H9 (cell line): ENCODE data around the gene PRIMPOL. TPM values are rescaled to one million over a fixed set of nuclear protein-coding genes. Genes with fewer than 3 reads are reported as not detected.

ENCODE experiments used
- DNase-seq: peaks from one replicate; pipeline ENCODE4 v3.0.0-alpha.2; 2017
- H2AFZ ChIP-seq: one replicate; pipeline ENCODE4 v1.6.1; 2013; ENCODE audit warnings: mild to moderate bottlenecking, low read length, control low read depth, moderate library complexity
- H2AK5ac ChIP-seq: 2 replicates; pipeline ENCODE4 v1.6.1; 2013; ENCODE audit warnings: low read length, control low read depth, mixed read lengths; ENCODE audit not compliant: insufficient read length
- H2BK120ac ChIP-seq: one replicate; pipeline ENCODE4 v1.6.1; 2013; ENCODE audit warnings: low read depth, mild to moderate bottlenecking, low read length, control low read depth, inconsistent platforms; ENCODE audit not compliant: poor library complexity, severe bottlenecking
- H2BK12ac ChIP-seq: 2 replicates; pipeline ENCODE4 v1.6.1; 2013; ENCODE audit warnings: low read length, control low read depth, mixed read lengths, low read depth; ENCODE audit not compliant: insufficient read length
- H2BK15ac ChIP-seq: 2 replicates; pipeline ENCODE4 v1.6.1; 2013; ENCODE audit warnings: low read depth, low read length, control low read depth
- H2BK20ac ChIP-seq: one replicate; pipeline ENCODE4 v1.6.1; 2013; ENCODE audit warnings: low read depth, mild to moderate bottlenecking, low read length, control low read depth, inconsistent platforms; ENCODE audit not compliant: poor library complexity, severe bottlenecking
- H2BK5ac ChIP-seq: 2 replicates; pipeline ENCODE4 v1.6.1; 2013; ENCODE audit warnings: low read length, control low read depth, mixed read lengths; ENCODE audit not compliant: insufficient read length
- H3K14ac ChIP-seq: 2 replicates; pipeline ENCODE4 v1.6.1; 2013; ENCODE audit warnings: low read length, control low read depth; ENCODE audit not compliant: insufficient read depth
- H3K18ac ChIP-seq: 2 replicates; pipeline ENCODE4 v1.6.1; 2013; ENCODE audit warnings: low read depth, mild to moderate bottlenecking, mixed read lengths, low read length, control low read depth; ENCODE audit not compliant: insufficient read length
- H3K23ac ChIP-seq: 2 replicates; pipeline ENCODE4 v1.6.1; 2013; ENCODE audit warnings: low read length, control low read depth, mixed read lengths, low read depth; ENCODE audit not compliant: insufficient read length
- H3K23me2 ChIP-seq: 2 replicates; pipeline ENCODE4 v1.6.1; 2013; ENCODE audit warnings: low read depth, mild to moderate bottlenecking, mixed read lengths, low read length, control low read depth; ENCODE audit not compliant: insufficient read length, poor library complexity, severe bottlenecking
- H3K27ac ChIP-seq: 2 replicates; pipeline ENCODE4 v1.5.1; 2013; ENCODE audit warnings: low read length, control low read depth, mixed read lengths, low read depth; ENCODE audit not compliant: insufficient read length
- H3K27me3 ChIP-seq: 2 replicates; pipeline ENCODE4 v1.6.1; 2013; ENCODE audit warnings: low read length, control low read depth, inconsistent platforms; ENCODE audit not compliant: insufficient read depth
- H3K4ac ChIP-seq: 2 replicates; pipeline ENCODE4 v1.6.1; 2013; ENCODE audit warnings: low read depth, mild to moderate bottlenecking, control low read depth, inconsistent platforms, low read length, moderate library complexity
- H3K4me1 ChIP-seq: 2 replicates; pipeline ENCODE4 v1.6.1; 2013; ENCODE audit warnings: low read length, control low read depth, inconsistent platforms; ENCODE audit not compliant: insufficient read depth
- H3K4me2 ChIP-seq: 2 replicates; pipeline ENCODE4 v1.6.1; 2013; ENCODE audit warnings: low read length, control low read depth, mixed read lengths; ENCODE audit not compliant: insufficient read length, insufficient read depth
- H3K56ac ChIP-seq: 2 replicates; pipeline ENCODE4 v1.6.1; 2013; ENCODE audit warnings: low read depth, mild to moderate bottlenecking, mixed read lengths, low read length, control low read depth; ENCODE audit not compliant: insufficient read length
- H3K79me1 ChIP-seq: 2 replicates; pipeline ENCODE4 v1.6.1; 2013; ENCODE audit warnings: low read depth, mild to moderate bottlenecking, moderate library complexity, low read length, control low read depth, inconsistent platforms; ENCODE audit not compliant: insufficient read depth, poor library complexity, severe bottlenecking
- H3K79me2 ChIP-seq: 2 replicates; pipeline ENCODE4 v1.6.1; 2013; ENCODE audit warnings: low read length, control low read depth, inconsistent platforms; ENCODE audit not compliant: insufficient read depth
- H3K9ac ChIP-seq: 2 replicates; pipeline ENCODE4 v1.6.1; 2013; ENCODE audit warnings: low read length, control low read depth, mixed read lengths; ENCODE audit not compliant: insufficient read length; ENCODE audit errors: extremely low read depth
- H3K9me3 ChIP-seq: one replicate; pipeline ENCODE4 v1.6.1; 2013; ENCODE audit warnings: low read depth, low read length, inconsistent platforms; ENCODE audit not compliant: control insufficient read depth
- H3T11ph ChIP-seq: one replicate; pipeline ENCODE4 v1.6.1; 2013; ENCODE audit warnings: mild to moderate bottlenecking, low read length, control low read depth, inconsistent platforms
- H4K20me1 ChIP-seq: one replicate; pipeline ENCODE4 v1.6.1; 2013; ENCODE audit not compliant: control insufficient read depth, insufficient read length, insufficient read depth
- H4K5ac ChIP-seq: 2 replicates; pipeline ENCODE4 v1.6.1; 2013; ENCODE audit warnings: low read depth, mild to moderate bottlenecking, mixed read lengths, low read length, control low read depth; ENCODE audit not compliant: insufficient read length
- H4K8ac ChIP-seq: replicated peaks from 2 replicates; pipeline ENCODE4 v1.6.1; 2013; ENCODE audit warnings: low read length, control low read depth, mixed read lengths, low read depth; ENCODE audit not compliant: insufficient read length
- H4K91ac ChIP-seq: 2 replicates; pipeline ENCODE4 v1.6.1; 2013; ENCODE audit warnings: low read depth, mild to moderate bottlenecking, moderate library complexity, mixed read lengths, low read length, control low read depth; ENCODE audit not compliant: insufficient read length
- H3K27ac Mint-ChIP-seq, 3 experiments: 2 replicates in 2 of 3; 3 replicates in 1 of 3; pipeline ENCODE4 v1.8.0; 2020 to 2021; ENCODE audit warnings: mixed read lengths in 3 of 3, mild to moderate bottlenecking in 1 of 3, moderate library complexity in 1 of 3
- H3K27me3 Mint-ChIP-seq: 2 replicates; pipeline ENCODE4 v1.8.0; 2021; ENCODE audit warnings: low read depth, mild to moderate bottlenecking, moderate library complexity, mixed read lengths
- H3K36me3 Mint-ChIP-seq, 3 experiments: 2 replicates in 2 of 3; 3 replicates in 1 of 3; pipeline ENCODE4 v1.8.0; 2020 to 2021; ENCODE audit warnings: low read depth in 3 of 3, mixed read lengths in 3 of 3; ENCODE audit not compliant: insufficient read depth in 1 of 3
- H3K4me1 Mint-ChIP-seq, 2 experiments: 2 replicates each; pipeline ENCODE4 v1.8.0; 2020; ENCODE audit warnings: mixed read lengths in 2 of 2
- H3K4me3 Mint-ChIP-seq, 2 experiments: 2 replicates in 1 of 2; 3 replicates in 1 of 2; pipeline ENCODE4 v1.8.0; 2020 to 2021; ENCODE audit warnings: mild to moderate bottlenecking in 2 of 2, mixed read lengths in 2 of 2, moderate library complexity in 1 of 2
- H3K9me3 Mint-ChIP-seq, 2 experiments: 2 replicates in 1 of 2; 3 replicates in 1 of 2; pipeline ENCODE4 v1.8.0; 2020; ENCODE audit warnings: mild to moderate bottlenecking in 2 of 2, mixed read lengths in 2 of 2, moderate library complexity in 1 of 2
- CTCF ChIP-seq: fragments of 200-600 bp; sonication (generic); conservative IDR thresholded peaks from 3 replicates; pipeline ENCODE4 v1.8.0; 2021; ENCODE audit warnings: antibody characterized with exemption, mild to moderate bottlenecking
- WGBS: extraction: QIAGEN DNeasy Blood & Tissue Kit; methylation state at CpG from one replicate; pipeline ENCODE4 v1.1.7; 2013; ENCODE audit warnings: missing lambda C conversion rate, low lambda C conversion rate, mixed read lengths; ENCODE audit not compliant: insufficient read length; ENCODE audit errors: extremely low coverage; 5-methylcytosine and 5-hydroxymethylcytosine counted together
- total RNA-seq: library from RNA; stranded (reverse); gene quantifications from 2 replicates; pipeline ENCODE4 v1.2.1, GENCODE V29; 2021

Gene PRIMPOL
- total RNA-seq, 1 experiment from 2014 or later: 4.9 TPM

- no peaks in the 10 kb centered on the region for H3K79me2 ChIP-seq
- no peak overlapping the region for H3T11ph ChIP-seq
- no peak overlapping the region for H3K18ac ChIP-seq
- no peak overlapping the region for H3K9ac ChIP-seq
- H2BK120ac ChIP-seq: no peak overlapping the region
- no peak overlapping the region for H3K56ac ChIP-seq
- Mint-ChIP-seq H3K4me3 (no peak overlapping the region), H3K27ac (no peak overlapping the region), H3K27me3 (no peaks in the 10 kb centered on the region), H3K36me3 (peaks cover 2 to 39% (median 27%) of the 10 kb centered on the region in 3 experiments), H3K9me3 (no peaks in the 10 kb centered on the region), H3K4me1 (no peaks in the 10 kb centered on the region)
- H2AK5ac ChIP-seq: no peak overlapping the region
- no peak overlapping the region for H4K5ac ChIP-seq
- H2BK12ac ChIP-seq: no peak overlapping the region
- H4K20me1 ChIP-seq: no peaks in the 10 kb centered on the region
- H4K8ac ChIP-seq: no peak overlapping the region
- no peak overlapping the region for H2BK5ac ChIP-seq
- H2BK15ac ChIP-seq: no peak overlapping the region
- H2BK20ac ChIP-seq: no peak overlapping the region
- no peaks in the 10 kb centered on the region for H3K79me1 ChIP-seq
- H3K9me3 ChIP-seq: no peaks in the 10 kb centered on the region
- H3K23ac ChIP-seq: no peak overlapping the region
- no peak overlapping the region for H3K27ac ChIP-seq
- no peaks in the 10 kb centered on the region for H3K27me3 ChIP-seq
- no peak overlapping the region for H3K4ac ChIP-seq
- WGBS: no CpG with 5 or more reads among the region's 9 CpGs
- TF ChIP-seq CTCF: no peak
- no peak overlapping the region for H2AFZ ChIP-seq
- no peaks in the 10 kb centered on the region for H3K4me1 ChIP-seq
- no peak overlapping the region for H3K4me2 ChIP-seq
- DNase-seq: no peak
- H3K23me2 ChIP-seq: no peaks in the 10 kb centered on the region
- no peak overlapping the region for H3K14ac ChIP-seq
- no peak overlapping the region for H4K91ac ChIP-seq
Measured at GRCh38 chr4:184671101-184671500, 21.6 kb downstream of the PRIMPOL start.
